COLO668 (cell line): Measurements from ENCODE around the gene WDR1.
A peak's percentile ranks its signal among the peaks of the same experiment; 100 is the strongest.

Experiments
- DNase-seq: peaks from one replicate; lab custom pipeline; 2025; ENCODE audit not compliant: unreplicated experiment; lab: John Stamatoyannopoulos, UW

The WDR1 gene

GRCh38 chr4:10101671-10102473 lies 14.7 kb downstream of the WDR1 start:
- DNase-seq: no peak

GRCh38 chr4:10100734-10101216 lies 15.8 kb downstream of the WDR1 start:
- DNase-seq: no peak

DNA sequence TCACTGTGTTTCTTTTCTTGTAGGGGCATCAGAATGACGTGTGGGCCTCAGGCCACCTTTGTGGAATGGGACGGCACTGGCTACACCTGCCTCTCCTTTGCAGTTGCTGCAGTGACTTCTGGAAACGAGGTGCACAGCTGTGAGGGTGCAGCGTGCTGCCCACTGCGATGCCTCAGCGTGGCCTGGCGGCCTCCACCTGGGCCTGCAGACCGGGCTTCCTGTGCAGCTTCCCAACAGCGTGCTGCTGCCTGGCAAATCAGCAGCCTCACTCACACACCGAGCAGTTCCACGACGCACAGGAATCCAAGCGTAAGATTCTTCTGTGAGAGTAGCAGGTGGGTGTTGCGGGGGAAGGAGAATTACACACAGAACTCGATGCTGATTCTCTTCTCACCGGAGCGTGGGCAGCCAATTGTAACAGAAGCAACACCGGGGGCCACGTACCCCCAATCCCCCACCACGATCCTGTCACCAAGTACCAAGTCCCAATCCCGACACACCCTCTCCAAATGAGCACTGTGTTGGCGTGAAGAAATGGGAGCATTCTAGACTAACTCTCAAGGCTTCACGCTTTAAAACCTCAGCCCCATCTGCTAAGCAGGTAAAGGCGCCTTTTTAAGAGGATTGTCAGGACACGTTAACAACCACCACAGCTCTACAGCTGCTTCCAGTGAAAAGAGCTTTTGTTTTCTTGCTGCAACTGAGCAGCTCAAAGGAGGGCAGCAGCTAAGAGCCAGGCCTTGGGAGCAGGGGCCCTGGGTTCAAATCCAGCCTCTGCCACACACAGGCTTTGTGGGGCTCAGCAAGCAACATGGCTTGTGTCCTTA lies 16.9 kb downstream of the WDR1 start:
- DNase-seq: no peak

GRCh38 chr4:10098780-10099160 lies 17.8 kb downstream of the WDR1 start:
- DNase-seq: no peak

- DNase-seq: no peak
These were observed 18.5 kb downstream of the WDR1 start for GRCh38 chr4:10097906-10098779.

DNA sequence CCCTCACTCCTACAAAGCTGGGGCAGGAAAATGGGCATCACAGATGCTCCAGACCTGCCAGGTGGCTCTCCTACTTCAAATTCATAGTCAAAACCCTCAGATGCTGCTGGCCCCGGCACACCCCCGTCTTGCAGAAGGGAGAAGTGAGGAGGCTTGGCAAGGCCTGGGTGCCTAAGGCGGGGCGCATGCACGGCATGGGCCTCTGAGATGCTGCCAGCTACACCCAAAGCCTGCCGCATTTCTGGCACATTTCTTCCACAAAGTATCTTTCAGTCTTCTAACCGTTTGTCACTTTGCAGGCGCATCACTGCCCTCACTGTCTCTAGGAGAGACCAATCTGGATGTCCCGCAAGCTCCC lies 19.6 kb downstream of the WDR1 start:
- DNase-seq: no peak

DNA sequence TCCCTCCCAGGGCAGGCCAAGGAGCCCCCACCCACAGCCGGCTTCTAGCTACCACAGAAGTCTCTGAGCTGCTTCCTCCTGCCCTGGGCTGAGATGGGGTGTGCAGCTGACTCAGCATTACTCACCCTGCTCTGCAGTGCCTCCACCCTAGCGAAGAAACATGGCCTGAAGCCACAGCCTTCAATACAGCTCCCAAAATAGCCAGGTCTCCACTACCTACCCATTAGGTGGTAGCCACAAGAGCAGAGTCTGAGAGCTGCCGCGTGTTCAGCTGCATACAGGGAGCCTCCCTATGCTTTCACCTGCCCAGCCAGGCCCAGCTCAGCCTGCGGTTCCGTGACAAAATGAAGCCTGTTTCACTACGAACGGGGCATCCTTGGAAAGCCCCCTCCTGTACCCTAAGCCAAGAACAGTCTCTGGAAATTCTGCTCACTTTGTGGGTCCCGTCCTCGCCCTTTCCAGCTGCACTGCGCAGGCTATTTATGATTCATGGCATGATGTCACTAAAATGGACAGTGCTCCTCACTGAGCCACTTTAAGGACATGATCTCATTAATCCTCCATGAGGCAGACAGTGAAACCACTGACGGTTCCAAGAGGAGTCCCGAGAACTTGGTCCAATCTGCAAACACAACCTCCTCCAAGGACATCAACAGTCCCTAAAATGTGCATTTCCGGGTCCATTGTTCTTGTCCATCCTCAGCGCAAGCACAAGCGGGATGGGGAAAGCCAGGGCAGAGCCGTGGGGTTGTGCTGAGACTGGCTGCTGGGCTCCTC lies 20.2 kb downstream of the WDR1 start:
- no peak for DNase-seq

DNA sequence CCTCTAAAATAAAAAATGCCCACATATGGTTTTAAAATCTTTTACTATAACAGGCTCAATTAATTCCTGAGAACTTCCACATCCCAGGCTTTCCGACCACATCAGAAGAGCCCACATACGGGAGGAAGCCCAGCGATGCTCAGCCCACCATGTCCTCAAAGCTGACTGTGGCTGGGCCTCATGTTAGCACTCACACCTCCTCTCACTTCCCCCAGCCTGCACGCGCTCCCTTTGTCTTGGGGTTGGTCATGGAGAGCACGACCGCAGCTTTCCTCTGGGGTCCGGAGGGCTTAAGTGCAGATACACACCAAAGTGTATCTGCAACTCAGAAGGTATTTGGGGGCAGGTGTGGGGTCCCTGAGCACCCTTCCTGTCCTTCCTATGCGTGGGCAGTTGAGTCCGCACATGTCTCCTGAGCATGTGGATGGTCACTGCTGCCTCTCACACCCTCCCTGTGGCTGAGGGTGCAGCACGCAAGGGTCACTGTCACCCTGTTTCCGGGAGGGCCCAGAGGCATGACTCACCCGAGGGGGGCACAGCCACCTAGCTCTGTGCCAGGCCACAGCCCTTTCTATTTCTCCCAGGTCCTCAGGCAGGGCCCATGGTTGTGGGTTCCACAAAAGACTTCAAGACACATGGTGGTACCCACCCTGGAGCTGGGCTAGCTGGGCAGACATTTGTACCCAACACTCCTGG lies 21.2 kb downstream of the WDR1 start:
- DNase-seq: no peak

- DNase-seq: no peak
These were observed 21.8 kb downstream of the WDR1 start for GRCh38 chr4:10094841-10095240.

DNA sequence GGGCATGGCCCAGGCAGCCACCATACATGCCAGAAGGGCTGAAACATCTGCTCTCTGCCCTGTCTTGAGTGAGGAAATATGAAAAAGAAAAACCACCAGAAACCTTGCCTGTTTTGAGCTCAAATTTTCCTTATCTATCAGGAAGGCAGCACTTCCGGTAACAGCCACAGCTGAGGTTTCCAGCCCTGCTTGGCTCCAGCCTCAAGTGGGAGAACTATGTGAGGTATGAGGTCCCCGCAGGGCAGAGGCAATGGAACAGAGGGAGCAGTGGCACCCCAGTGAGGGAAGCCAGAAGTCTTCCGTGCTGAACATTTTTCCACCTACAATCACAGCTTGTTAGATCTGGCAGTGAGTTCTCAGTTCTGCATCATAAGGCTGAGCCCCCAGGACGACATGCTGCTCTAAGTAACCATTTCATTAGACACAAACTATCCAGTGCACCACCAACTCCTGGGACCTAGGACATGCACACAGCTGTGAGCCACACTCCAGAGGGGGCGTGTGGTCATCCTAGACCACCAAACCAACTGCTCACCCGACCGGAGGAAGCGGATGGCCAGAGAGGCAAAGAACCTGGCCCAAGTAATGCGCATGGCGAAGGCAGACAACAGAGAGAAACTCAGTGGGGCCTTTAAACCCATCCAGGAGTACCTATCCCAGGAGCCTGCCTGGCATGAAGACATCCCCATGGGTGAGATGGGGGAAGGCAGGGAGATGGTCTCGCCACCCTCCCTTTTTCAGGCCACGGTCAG lies 22.6 kb downstream of the WDR1 start:
- DNase-seq: no peak

DNA sequence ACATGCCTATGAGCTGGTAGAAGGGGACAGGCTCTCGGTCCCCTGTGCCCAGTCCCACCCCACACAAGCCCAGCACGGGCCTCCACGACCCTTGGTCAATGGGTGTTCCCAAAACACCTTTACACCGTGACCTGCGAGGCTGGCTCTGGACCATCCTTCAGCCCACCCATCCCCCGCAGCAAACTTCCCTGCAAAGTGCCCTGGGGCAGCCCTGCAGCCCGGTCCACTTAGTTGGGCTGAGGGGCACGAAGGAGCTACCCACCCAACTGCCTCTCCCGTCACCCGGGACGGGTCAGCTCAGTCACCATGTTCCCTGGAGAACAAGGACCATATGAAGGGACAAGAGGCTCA lies 23.4 kb downstream of the WDR1 start:
- DNase-seq: no peak

- no peak for DNase-seq
These were observed 23.9 kb downstream of the WDR1 start for GRCh38 chr4:10092481-10093270.

DNA sequence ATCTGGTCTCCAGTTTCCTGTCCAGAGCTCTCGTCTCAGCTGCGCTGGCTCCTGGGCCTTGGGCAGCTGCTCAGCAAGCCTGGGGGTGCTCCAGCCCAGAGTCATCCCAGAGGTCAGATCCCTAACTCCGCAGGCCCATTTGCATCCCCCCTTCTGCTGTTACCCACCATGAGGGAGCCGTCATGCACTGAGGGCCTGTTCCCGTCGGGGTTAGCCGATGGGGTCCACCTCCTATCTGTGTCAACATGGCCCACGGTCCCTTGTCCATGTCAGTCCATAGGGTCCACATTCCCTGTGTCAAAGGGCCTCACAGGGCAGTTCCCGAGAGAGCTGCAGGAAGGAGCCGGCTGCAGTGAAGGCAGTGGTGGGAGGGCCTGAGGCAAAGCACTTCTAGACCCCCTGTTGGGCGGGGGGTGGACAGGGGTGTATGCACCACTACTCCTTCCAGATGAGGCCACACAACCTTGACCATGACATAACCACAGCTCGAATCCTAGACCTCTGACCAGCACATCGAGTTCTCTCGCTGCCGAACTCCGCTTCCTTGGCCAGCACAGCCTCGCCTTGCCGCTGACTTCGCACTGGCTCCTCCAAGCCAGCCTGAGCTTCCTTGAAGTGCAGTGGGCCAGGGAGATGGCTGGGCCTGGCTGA lies 24.9 kb downstream of the WDR1 start:
- DNase-seq: no peak

DNA sequence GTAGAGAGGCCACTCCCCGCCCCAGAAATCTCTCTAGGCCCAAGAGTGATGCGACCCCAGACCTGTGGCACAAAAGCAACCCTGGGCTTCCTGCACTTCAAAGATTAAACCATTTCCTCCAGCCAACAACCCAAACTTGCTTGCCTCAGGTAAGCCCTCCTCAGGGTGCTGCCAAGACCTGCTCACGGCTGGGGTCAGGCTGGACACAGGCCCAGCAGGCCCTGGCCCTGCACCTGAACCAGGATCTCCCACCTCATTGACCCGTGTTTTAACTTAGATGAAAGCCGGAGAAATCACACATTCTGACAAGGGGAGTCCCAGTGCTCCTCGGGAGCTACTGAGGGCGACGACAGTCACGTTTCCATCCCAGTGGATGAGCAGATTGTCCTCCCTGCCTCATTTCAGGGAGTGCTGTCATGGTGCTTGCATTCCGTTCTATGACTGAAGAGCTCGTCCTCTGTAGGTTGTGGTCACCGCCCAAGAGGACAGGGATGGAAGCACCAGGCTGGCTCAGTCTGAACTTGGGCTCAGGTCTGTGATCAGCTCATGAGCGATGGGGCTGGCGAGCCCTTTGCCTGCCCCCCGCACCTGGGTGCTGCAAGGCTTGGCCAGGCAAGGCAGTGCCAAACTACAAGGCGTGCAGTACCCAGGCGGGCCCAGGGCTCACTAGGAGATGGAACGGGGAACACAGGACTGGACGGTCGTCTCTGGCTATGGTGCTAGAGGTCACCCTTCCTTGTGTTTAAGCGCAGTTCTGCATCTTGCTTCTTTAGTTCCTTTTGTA lies 25.9 kb downstream of the WDR1 start:
- no peak for DNase-seq

DNA sequence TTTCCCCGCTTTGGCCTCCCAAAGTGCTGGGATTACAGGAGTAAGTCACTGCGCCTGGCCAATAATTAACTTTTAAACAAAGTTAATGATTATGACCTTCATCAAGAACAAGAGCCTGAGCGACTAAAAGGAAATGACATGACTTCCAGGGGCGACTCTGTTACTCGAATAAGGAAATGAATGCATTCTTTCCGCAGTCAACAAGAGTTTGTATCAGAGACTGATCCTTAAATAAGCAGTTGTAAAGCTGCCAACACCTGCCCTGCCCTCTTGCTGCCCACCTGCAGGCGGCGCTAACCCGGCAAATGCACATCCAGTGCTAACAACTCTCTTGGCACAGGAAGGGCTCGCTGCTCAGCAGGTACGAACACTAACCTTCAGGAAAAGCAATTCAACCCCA lies 27.3 kb downstream of the WDR1 start:
- peak; percentile 15 for DNase-seq

DNA sequence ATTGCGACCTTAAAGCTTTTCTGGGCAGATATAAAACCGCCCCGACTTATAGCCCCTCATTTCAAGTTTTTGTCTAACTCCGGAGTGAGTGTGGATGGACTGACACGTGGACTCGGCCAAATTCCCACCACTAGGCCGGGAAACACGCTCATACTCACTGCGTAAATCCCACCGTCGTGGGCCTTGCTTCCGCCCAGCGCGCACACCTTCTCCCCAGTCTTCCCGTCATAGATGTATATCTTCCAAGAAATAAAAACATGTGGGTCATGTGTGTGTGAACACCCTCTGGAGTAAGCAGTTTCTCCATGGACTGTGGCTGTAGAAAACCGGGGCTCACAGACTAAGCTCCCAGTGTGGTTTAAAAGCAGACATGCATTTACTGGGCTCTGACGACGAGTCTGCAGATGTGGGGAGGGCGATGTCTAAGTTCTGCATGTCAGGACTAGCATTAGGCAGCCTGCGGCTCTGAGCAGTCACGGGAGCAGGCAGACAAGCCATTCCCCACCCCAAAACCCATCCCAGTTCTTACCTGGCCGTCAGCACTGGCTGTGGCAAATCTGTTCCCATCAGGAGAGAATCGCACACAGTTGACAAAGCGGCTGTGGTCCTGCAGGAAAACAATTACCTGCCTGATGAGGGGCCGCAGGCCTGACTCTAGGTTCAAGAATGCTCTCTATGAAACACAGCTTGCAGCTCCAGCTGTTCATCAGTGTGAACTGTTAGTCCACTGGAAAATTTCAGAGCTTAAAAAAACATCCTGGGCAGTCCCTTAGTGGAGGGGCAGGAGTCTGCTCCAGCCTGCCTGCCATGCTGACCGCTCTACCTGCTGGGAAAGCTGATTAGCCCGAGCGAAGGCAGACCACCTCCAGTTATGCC lies 28.2 kb downstream of the WDR1 start:
- no peak for DNase-seq
